HepG2 (cell line): ENCODE measurements around the gene CCDC144A.
"Not testable (repeated sequence)": the region's sequence is repeated elsewhere in the genome, so short reads cannot be mapped to it uniquely, and the experiment has no call there.

Source experiments
- MAX ChIP-seq: IDR thresholded peaks from 2 replicates; pipeline ENCODE4 v1.6.1; 2012; ENCODE audit warnings: inconsistent platforms
- NCOA2 ChIP-seq: sonication (generic); formaldehyde crosslinking; IDR thresholded peaks from 2 replicates; pipeline ENCODE4 v1.8.0; 2022; ENCODE audit warnings: inconsistent platforms
- NR2C2 ChIP-seq: sonication (generic); formaldehyde crosslinking; IDR thresholded peaks from 2 replicates; pipeline ENCODE4 v1.4.0; 2020; ENCODE audit warnings: missing genetic modification reagents, mild to moderate bottlenecking, moderate library complexity, borderline replicate concordance
- SUZ12 ChIP-seq: fragments of 150-350 bp; IDR thresholded peaks from 2 replicates; pipeline ENCODE4 v1.6.1; 2014; ENCODE audit warnings: low read depth, low read length
- ZNF501 ChIP-seq: sonication (generic); formaldehyde crosslinking; IDR thresholded peaks from 2 replicates; pipeline ENCODE4 v1.5.1; 2020; ENCODE audit warnings: mild to moderate bottlenecking, moderate library complexity, missing genetic modification reagents

- TF ChIP-seq MAX, NCOA2, SUZ12, NR2C2, ZNF501: not testable (repeated sequence)
Measured at GRCh38 chr17:16795894-16796293, 105.9 kb downstream of the CCDC144A start.
